Measurements from ENCODE around the gene MUC2.

MUC2 gene

GRCh38 chr11:1077417-1078119, 2.9 kb downstream of the MUC2 start:
- DNase-seq (ENCODE audit: low read depth): no peak
- no peak overlapping the region for H3K4me3 ChIP-seq (ENCODE audit: low read depth, low read length)
- no peak for TF ChIP-seq CTCF (IDR thresholded peaks at IDR 0.05; ENCODE audit: insufficient read depth, low read depth, low read length, missing control alignments)

GRCh38 chr11:1078191-1078601, 3.5 kb downstream of the MUC2 start:
- no peak for DNase-seq (ENCODE audit: low read depth)
- no peak for TF ChIP-seq CTCF (IDR thresholded peaks at IDR 0.05; ENCODE audit: insufficient read depth, low read depth, low read length, missing control alignments)
- no peak overlapping the region for H3K4me3 ChIP-seq (ENCODE audit: low read depth, low read length)

- no peak overlapping the region for H3K4me3 ChIP-seq (ENCODE audit: low read depth, low read length)
- no peak for DNase-seq (ENCODE audit: low read depth)
These were observed 7.1 kb downstream of the MUC2 start for GRCh38 chr11:1081601-1082311.

GRCh38 chr11:1082346-1082727, 7.7 kb downstream of the MUC2 start:
- DNase-seq (ENCODE audit: low read depth): no peak
- H3K4me3 ChIP-seq (ENCODE audit: low read depth, low read length): no peak overlapping the region
- TF ChIP-seq CTCF (IDR thresholded peaks at IDR 0.05; ENCODE audit: insufficient read depth, low read depth, low read length, missing control alignments): no peak

More at GRCh38 chr11:1081601-1082311, 7.1 kb downstream of the MUC2 start:
- no peak for TF ChIP-seq CTCF (IDR thresholded peaks at IDR 0.05; ENCODE audit: insufficient read depth, low read depth, low read length, missing control alignments)

- no peak for TF ChIP-seq CTCF (IDR thresholded peaks at IDR 0.05; ENCODE audit: insufficient read depth, low read depth, low read length, missing control alignments)
- DNase-seq (ENCODE audit: low read depth): no peak
- H3K4me3 ChIP-seq (ENCODE audit: low read depth, low read length): no peak overlapping the region
These were observed 8.3 kb downstream of the MUC2 start for GRCh38 chr11:1082728-1083620.

- DNase-seq (ENCODE audit: low read depth): no peak
- H3K4me3 ChIP-seq (ENCODE audit: low read depth, low read length): no peak overlapping the region
- no peak for TF ChIP-seq CTCF (IDR thresholded peaks at IDR 0.05; ENCODE audit: insufficient read depth, low read depth, low read length, missing control alignments)
These were observed 9.2 kb downstream of the MUC2 start for GRCh38 chr11:1083621-1084551.
